ENCODE results near the gene C6orf163. TPM values are rescaled to one million over a fixed set of nuclear protein-coding genes. Genes with fewer than 3 reads are reported as not detected.

The C6orf163 gene
- total RNA-seq, 1 experiment from 2014 or later = 1.2 TPM

GRCh38 chr6:87376643-87377042 is 32.0 kb downstream of the C6orf163 start:
- H3K4me2 ChIP-seq (ENCODE audit: insufficient read depth, insufficient read length, low read length) = no peak overlapping the region
- no peak overlapping the region for H3K56ac ChIP-seq (ENCODE audit: insufficient read length, low read depth, low read length)
- no peak overlapping the region for H3K18ac ChIP-seq (ENCODE audit: insufficient read length, low read depth, low read length)
- H4K20me1 ChIP-seq (ENCODE audit: control insufficient read depth, insufficient read depth, insufficient read length) = no peaks in the 10 kb centered on the region
- H2BK20ac ChIP-seq (ENCODE audit: low read depth, low read length, poor library complexity, severe bottlenecking) = no peak overlapping the region
- no peak overlapping the region for H2BK120ac ChIP-seq (ENCODE audit: low read depth, low read length, poor library complexity, severe bottlenecking)
- H3K9ac ChIP-seq (ENCODE audit: extremely low read depth, insufficient read length, low read length) = no peak overlapping the region
- Mint-ChIP-seq H3K36me3 (ENCODE audit: insufficient read depth in 1 of 3, low read depth in 3 of 3) (peaks cover 0 to 4% (median 2%) of the 10 kb centered on the region in 3 experiments; a peak in 4 of 7 replicates), H3K9me3 (peaks cover 6 to 14% of the 10 kb centered on the region in 2 experiments; a peak in 3 of 5 replicates), H3K4me1 (peaks cover 0 to 5% of the 10 kb centered on the region in 2 experiments; a peak in 2 of 4 replicates), H3K27ac (no peak overlapping the region), H3K27me3 (ENCODE audit: low read depth) (no peaks in the 10 kb centered on the region), H3K4me3 (no peak overlapping the region)
- WGBS (ENCODE audit: extremely low coverage, insufficient read length, low lambda C conversion rate) = no CpG with 5 or more reads among the region's 2 CpGs
- H4K8ac ChIP-seq (replicated peaks; ENCODE audit: insufficient read length, low read depth, low read length) = no peak overlapping the region
- no peaks in the 10 kb centered on the region for H3K9me3 ChIP-seq (ENCODE audit: control insufficient read depth, low read depth, low read length)
- H3K79me1 ChIP-seq (ENCODE audit: insufficient read depth, low read depth, low read length, poor library complexity, severe bottlenecking) = no peaks in the 10 kb centered on the region
- H2BK15ac ChIP-seq (ENCODE audit: low read depth, low read length) = no peak overlapping the region
- H2BK5ac ChIP-seq (ENCODE audit: insufficient read length, low read length) = no peak overlapping the region
- no peak overlapping the region for H2BK12ac ChIP-seq (ENCODE audit: insufficient read length, low read depth, low read length)
- no peaks in the 10 kb centered on the region for H3K4me1 ChIP-seq (ENCODE audit: insufficient read depth, low read length)
- no peak overlapping the region for H3K14ac ChIP-seq (ENCODE audit: insufficient read depth, low read length)
- DNase-seq = no peak
- H3T11ph ChIP-seq (ENCODE audit: low read length) = no peak overlapping the region
- no peaks in the 10 kb centered on the region for H3K27me3 ChIP-seq (ENCODE audit: insufficient read depth, low read length)
- H3K23me2 ChIP-seq (ENCODE audit: insufficient read length, low read depth, low read length, poor library complexity, severe bottlenecking) = no peaks in the 10 kb centered on the region
- no peak overlapping the region for H3K4ac ChIP-seq (ENCODE audit: low read depth, low read length)
- TF ChIP-seq, protein P1, sequence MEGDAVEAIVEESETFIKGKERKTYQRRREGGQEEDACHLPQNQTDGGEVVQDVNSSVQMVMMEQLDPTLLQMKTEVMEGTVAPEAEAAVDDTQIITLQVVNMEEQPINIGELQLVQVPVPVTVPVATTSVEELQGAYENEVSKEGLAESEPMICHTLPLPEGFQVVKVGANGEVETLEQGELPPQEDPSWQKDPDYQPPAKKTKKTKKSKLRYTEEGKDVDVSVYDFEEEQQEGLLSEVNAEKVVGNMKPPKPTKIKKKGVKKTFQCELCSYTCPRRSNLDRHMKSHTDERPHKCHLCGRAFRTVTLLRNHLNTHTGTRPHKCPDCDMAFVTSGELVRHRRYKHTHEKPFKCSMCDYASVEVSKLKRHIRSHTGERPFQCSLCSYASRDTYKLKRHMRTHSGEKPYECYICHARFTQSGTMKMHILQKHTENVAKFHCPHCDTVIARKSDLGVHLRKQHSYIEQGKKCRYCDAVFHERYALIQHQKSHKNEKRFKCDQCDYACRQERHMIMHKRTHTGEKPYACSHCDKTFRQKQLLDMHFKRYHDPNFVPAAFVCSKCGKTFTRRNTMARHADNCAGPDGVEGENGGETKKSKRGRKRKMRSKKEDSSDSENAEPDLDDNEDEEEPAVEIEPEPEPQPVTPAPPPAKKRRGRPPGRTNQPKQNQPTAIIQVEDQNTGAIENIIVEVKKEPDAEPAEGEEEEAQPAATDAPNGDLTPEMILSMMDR (conservative IDR thresholded peaks at IDR 0.05) = no peak
- H2AK5ac ChIP-seq (ENCODE audit: insufficient read length, low read length) = no peak overlapping the region
- H3K23ac ChIP-seq (ENCODE audit: insufficient read length, low read depth, low read length) = no peak overlapping the region
- no peak overlapping the region for H4K91ac ChIP-seq (ENCODE audit: insufficient read length, low read depth, low read length)
- no peak overlapping the region for H3K27ac ChIP-seq (ENCODE audit: insufficient read length, low read depth, low read length)
- no peak overlapping the region for H2AFZ ChIP-seq (ENCODE audit: low read length)
- H3K79me2 ChIP-seq (ENCODE audit: insufficient read depth, low read length) = no peaks in the 10 kb centered on the region
- no peak overlapping the region for H4K5ac ChIP-seq (ENCODE audit: insufficient read length, low read depth, low read length)

All from H9 (cell line).